GM12875 (cell line): Measurements from ENCODE around the gene SMIM38.

Experiments used
- H3K4me3 ChIP-seq: one replicate; pipeline ENCODE4 v1.5.1; 2011; ENCODE audit warnings: low read depth, low read length, control low read depth
- TF ChIP-seq, protein P1 (sequence below): IDR thresholded peaks from 2 replicates; pipeline ENCODE4 v1.5.1; 2011; ENCODE audit warnings: low read depth, mild to moderate bottlenecking, control low read depth, inconsistent platforms, low read length, moderate library complexity, borderline replicate concordance; ENCODE audit not compliant: insufficient read depth

SMIM38 gene

DNA sequence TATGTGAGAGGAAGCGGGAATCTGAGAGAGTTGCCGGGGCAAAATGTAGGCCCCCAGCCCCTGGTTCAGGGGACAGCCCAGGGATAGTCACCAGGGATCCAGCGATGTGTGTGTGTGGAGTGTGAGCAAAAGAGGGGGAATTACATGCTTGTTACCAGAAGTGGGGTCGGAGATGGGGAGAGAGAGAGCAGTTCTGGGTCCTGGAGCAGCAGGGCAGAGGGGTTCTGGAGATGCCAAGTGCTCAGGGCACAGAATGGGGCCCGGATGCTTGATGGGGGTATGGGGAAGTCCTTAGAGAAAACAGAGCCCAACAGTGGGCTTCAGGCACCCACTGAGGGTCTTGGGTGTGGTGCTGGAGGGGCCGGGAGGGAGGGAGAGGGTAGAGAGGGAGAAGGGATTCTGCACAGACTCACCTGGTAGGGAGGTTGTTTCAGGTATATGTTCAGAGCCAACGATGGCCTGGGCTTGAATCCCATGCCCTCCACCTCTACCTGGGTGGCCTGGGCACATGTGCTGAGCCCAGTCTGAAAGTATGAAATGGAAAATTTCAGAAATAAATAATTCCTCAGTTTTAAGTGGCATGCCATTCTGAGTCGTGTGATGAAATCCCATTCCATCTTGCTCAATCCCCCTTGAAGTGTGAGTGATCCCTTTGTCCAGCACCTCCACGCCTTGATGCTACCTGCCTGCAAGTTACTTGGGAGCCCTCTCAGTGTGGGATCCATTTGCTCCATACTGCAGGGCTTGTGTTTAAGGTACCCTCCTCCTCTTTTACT is 12.4 kb downstream of the SMIM38 start:
- no peak overlapping the region for H3K4me3 ChIP-seq
- TF ChIP-seq, protein P1, sequence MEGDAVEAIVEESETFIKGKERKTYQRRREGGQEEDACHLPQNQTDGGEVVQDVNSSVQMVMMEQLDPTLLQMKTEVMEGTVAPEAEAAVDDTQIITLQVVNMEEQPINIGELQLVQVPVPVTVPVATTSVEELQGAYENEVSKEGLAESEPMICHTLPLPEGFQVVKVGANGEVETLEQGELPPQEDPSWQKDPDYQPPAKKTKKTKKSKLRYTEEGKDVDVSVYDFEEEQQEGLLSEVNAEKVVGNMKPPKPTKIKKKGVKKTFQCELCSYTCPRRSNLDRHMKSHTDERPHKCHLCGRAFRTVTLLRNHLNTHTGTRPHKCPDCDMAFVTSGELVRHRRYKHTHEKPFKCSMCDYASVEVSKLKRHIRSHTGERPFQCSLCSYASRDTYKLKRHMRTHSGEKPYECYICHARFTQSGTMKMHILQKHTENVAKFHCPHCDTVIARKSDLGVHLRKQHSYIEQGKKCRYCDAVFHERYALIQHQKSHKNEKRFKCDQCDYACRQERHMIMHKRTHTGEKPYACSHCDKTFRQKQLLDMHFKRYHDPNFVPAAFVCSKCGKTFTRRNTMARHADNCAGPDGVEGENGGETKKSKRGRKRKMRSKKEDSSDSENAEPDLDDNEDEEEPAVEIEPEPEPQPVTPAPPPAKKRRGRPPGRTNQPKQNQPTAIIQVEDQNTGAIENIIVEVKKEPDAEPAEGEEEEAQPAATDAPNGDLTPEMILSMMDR = no peak

DNA sequence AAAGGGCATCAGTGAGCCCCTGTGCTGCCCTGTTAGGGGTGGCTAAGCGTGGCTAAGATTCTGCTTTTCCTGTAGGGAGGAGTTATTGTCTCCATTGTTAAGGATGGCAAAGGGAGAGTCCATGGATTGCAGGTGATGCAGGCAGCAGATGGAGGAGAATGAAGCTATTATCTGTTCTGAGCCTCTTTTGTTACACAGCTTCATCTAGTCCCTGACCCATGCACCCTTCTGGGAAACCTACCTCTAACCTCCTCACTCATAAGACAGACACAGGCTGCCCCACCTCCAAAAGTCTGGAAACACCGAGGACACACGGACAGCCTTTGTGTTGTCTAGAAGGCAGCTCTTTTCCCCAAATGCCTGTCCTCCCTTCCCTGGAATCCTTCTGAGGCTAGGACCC is 13.7 kb downstream of the SMIM38 start:
- no peak overlapping the region for H3K4me3 ChIP-seq

GRCh38 chr11:69170704-69171103 is 15.0 kb downstream of the SMIM38 start:
- H3K4me3 ChIP-seq = no peak overlapping the region
- TF ChIP-seq, protein P1 = no peak

More for the DNA sequence above, 13.7 kb downstream of the SMIM38 start:
- TF ChIP-seq, protein P1 = no peak

DNA sequence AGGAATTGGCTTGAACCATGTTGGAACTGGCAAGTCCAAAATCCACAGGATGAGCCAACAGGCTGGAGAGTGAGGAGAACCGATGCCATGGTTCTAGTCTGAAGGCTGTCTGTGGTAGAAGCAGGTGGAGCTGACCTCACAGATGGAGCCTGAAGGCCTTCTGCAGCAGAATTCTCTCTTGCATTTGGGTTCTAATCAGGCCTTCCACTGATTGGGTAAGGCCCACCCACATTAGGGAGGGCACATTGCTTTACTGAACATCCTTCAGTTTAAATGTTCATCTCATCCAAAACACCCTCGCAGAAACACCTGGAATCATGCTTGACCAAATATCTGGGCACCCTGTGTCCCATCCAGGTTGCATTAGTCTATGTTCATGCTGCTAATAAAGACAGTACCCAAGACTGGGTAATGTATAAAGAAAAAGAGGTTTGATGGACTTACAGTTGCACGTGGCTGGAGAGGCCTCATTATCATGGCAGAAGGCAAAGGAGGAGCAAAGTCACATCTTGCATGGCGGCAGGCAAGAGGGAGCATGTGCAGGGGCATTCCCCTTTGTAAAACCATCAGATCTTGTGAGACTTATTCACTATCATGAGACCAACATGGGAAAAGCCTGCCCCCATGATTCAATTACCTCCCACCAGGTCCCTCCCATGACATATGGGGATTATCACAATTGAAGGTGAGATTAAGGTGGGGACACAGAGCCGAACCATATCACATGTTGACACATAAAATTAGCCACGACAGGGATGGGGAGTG is 15.9 kb downstream of the SMIM38 start:
- no peak overlapping the region for H3K4me3 ChIP-seq
- TF ChIP-seq, protein P1 = no peak

- TF ChIP-seq, protein P1 = no peak
- H3K4me3 ChIP-seq = no peak overlapping the region
Observed at GRCh38 chr11:69172674-69173073, 16.9 kb downstream of the SMIM38 start.

- TF ChIP-seq, protein P1 = no peak
- H3K4me3 ChIP-seq = no peak overlapping the region
Observed at GRCh38 chr11:69173331-69173730, 17.6 kb downstream of the SMIM38 start.
